ENCODE measurements around the gene LCN9.

- TF ChIP-seq CTCF (IDR thresholded peaks at IDR 0.05) (no peak), POLR2A (IDR thresholded peaks at IDR 0.05) (no peak), EP300 (IDR thresholded peaks at IDR 0.05; ENCODE audit: low read depth) (no peak)
Measured at GRCh38 chr9:135677641-135678168, 14.6 kb downstream of the LCN9 start.

Measured in transverse colon (tissue), 3 donors.